Ovary (tissue), 9 donors: ENCODE measurements around the gene IPCEF1. TPM values are rescaled to one million over a fixed set of nuclear protein-coding genes. Genes with fewer than 3 reads are reported as not detected.

Source experiments
- DNase-seq, 5 donors: peaks; one replicate each; pipeline ENCODE4 v3.0.0-alpha.2; 2019 to 2020
- H3K27ac ChIP-seq, 2 donors: fragments of 200-600 bp; one replicate each; pipeline versions ENCODE4 v1.5.1 to v1.8.0; 2019 to 2022
- H3K27me3 ChIP-seq: fragments of 200-600 bp; one replicate; pipeline ENCODE4 v1.8.0; 2022
- H3K36me3 ChIP-seq: fragments of 200-600 bp; sonication (generic); one replicate; pipeline ENCODE4 v1.5.1; 2019
- H3K4me1 ChIP-seq: one replicate; pipeline ENCODE4 v1.8.1; 2013; ENCODE audit warnings: mild to moderate bottlenecking, moderate library complexity; ENCODE audit not compliant: insufficient read depth
- H3K4me3 ChIP-seq: fragments of 200-600 bp; sonication (generic); one replicate; pipeline ENCODE4 v1.5.1; 2017
- H3K9me3 ChIP-seq, 2 donors: fragments of 200-600 bp in 1 of 2; sonication (generic) in 1 of 2; one replicate each; pipeline versions ENCODE4 v1.5.1 to v1.8.1; 2013 to 2019; ENCODE audit warnings: mild to moderate bottlenecking in 1 of 2, moderate library complexity in 1 of 2
- CTCF ChIP-seq, 3 donors: fragments of 450-650 bp in 2 of 3; fragments of 200-600 bp in 1 of 3; IDR thresholded peaks; one replicate each; pipeline versions ENCODE4 v1.5.1 to v1.8.0; 2016 to 2022; ENCODE audit warnings: antibody characterized with exemption in 3 of 3, mild to moderate bottlenecking in 1 of 3
- EP300 ChIP-seq: sonication (generic); formaldehyde crosslinking; IDR thresholded peaks from one replicate; pipeline ENCODE4 v1.6.1; 2017; ENCODE audit warnings: antibody characterized with exemption
- POLR2A ChIP-seq: fragments of 450-650 bp; IDR thresholded peaks from one replicate; pipeline ENCODE4 v1.6.1; 2017; ENCODE audit warnings: antibody characterized with exemption, mild to moderate bottlenecking, moderate library complexity
- WGBS, 3 donors: extraction: QIAGEN DNeasy Blood & Tissue Kit in 1 of 3; methylation state at CpG; one replicate each; pipeline versions ENCODE4 v1.1.5 to v1.1.7; 2013 to 2017; 5-methylcytosine and 5-hydroxymethylcytosine counted together
- intact Hi-C, 4 donors: fragments of 100-400 bp; cut with DNase I; formaldehyde crosslinking; loops; one replicate each; pipeline versions ENCODE4 v1.11.0 to v1.15.1; 2022 to 2023
- polyA plus RNA-seq, 2 donors: library from polyadenylated mRNA; stranded (reverse); fragments of 200-250 nt in 1 of 2; fragments of 350-450 nt in 1 of 2; fragmentation: Illumina TruSeq in 1 of 2; extraction: RNeasy Lipid Tissue Mini Kit (QIAGEN cat#74804) in 1 of 2; gene quantifications; one replicate each; pipeline ENCODE4 v1.2.3, GENCODE V29; 2013 to 2014
- total RNA-seq, 7 donors: library from RNA; depleted of rRNA in 2 of 7; stranded (reverse); fragments of >200 nt in 2 of 7; fragmentation: NEBNext Ultra II Directional in 3 of 7; extraction: Animal tissue kit (Norgen Biotek cat#: 25700) in 3 of 7; gene quantifications; one replicate each; pipeline versions ENCODE4 v1.1.0 to v1.2.4, GENCODE V29; 2016 to 2023
- donor health status: DM: no; HTN: no; CAD: no; lungs with moderate emphysema.
- donor health status: DM: no; HTN: no; CAD: no.
- donor health status: Bipolar disorder and iron deficiency.
- donor health status: DM: yes; HTN: yes; CAD: no.
- donor health status: DM: no; HTN: no; CAD: no.
- donor health status: DM: yes; HTN: yes; CAD: no.

The IPCEF1 gene
- total and polyA plus RNA-seq, 9 donors, result 1.3 to 3.4 (median 1.9) TPM

- WGBS, 3 donors, result 87 to 92% (median 92%) methylated on average over 15 of the region's 15 CpGs
- intact Hi-C loops, result no loop called here
- TF ChIP-seq CTCF (IDR thresholded peaks at IDR 0.05) (no peak), EP300 (no peak), POLR2A (no peak)
These were observed 3.6 kb downstream of the IPCEF1 start for GRCh38 chr6:154352898-154353585.

GRCh38 chr6:154350293-154350692, 6.3 kb downstream of the IPCEF1 start:
- Histone ChIP-seq H3K4me3 (no peak overlapping the region), H3K27ac (no peak overlapping the region), H3K36me3 (no peaks in the 10 kb centered on the region), H3K9me3 (no peaks in the 10 kb centered on the region), H3K4me1 (no peaks in the 10 kb centered on the region), H3K27me3 (no peaks in the 10 kb centered on the region)
- intact Hi-C loops, result no loop called here
- no peak for DNase-seq
- 87 to 94% (median 91%) methylated on average over 3 of the region's 3 CpGs for WGBS, 3 donors
- TF ChIP-seq CTCF (IDR thresholded peaks at IDR 0.05), result no peak
- no peak for TF ChIP-seq EP300
- no peak for TF ChIP-seq POLR2A

More at GRCh38 chr6:154352898-154353585, 3.6 kb downstream of the IPCEF1 start:
- no peak overlapping the region for H3K4me3 ChIP-seq
- H3K9me3 ChIP-seq, result no peaks in the 10 kb centered on the region
- no peak overlapping the region for H3K27ac ChIP-seq
- no peak for DNase-seq
- H3K27me3 ChIP-seq, result no peaks in the 10 kb centered on the region
- H3K4me1 ChIP-seq, result peaks cover 2% of the 10 kb centered on the region
- no peaks in the 10 kb centered on the region for H3K36me3 ChIP-seq

- Histone ChIP-seq H3K27ac (no peak overlapping the region), H3K36me3 (no peaks in the 10 kb centered on the region), H3K9me3 (no peaks in the 10 kb centered on the region), H3K4me1 (no peaks in the 10 kb centered on the region), H3K27me3 (no peaks in the 10 kb centered on the region), H3K4me3 (no peak overlapping the region)
- no peak for TF ChIP-seq EP300
- TF ChIP-seq POLR2A, result no peak
- no peak for TF ChIP-seq CTCF (IDR thresholded peaks at IDR 0.05)
- WGBS, 3 donors, result 90 to 92% (median 91%) methylated on average over 6 of the region's 6 CpGs
- DNase-seq, result no peak
- intact Hi-C loops, result no loop called here
These were observed 8.6 kb downstream of the IPCEF1 start for GRCh38 chr6:154347981-154348380.

GRCh38 chr6:154345811-154346210, 10.8 kb downstream of the IPCEF1 start:
- TF ChIP-seq CTCF (IDR thresholded peaks at IDR 0.05) (no peak), POLR2A (no peak), EP300 (no peak)
- 91 to 94% (median 91%) methylated on average over 4 of the region's 4 CpGs for WGBS, 3 donors
- H3K9me3 ChIP-seq, result no peaks in the 10 kb centered on the region
- no peaks in the 10 kb centered on the region for H3K4me1 ChIP-seq
- no peak overlapping the region for H3K27ac ChIP-seq
- H3K36me3 ChIP-seq, result no peaks in the 10 kb centered on the region
- H3K4me3 ChIP-seq, result no peak overlapping the region
- no peak for DNase-seq
- no peaks in the 10 kb centered on the region for H3K27me3 ChIP-seq
- intact Hi-C loops, result no loop called here
